Measurements from ENCODE around the gene STX11.

Gene STX11

DNA sequence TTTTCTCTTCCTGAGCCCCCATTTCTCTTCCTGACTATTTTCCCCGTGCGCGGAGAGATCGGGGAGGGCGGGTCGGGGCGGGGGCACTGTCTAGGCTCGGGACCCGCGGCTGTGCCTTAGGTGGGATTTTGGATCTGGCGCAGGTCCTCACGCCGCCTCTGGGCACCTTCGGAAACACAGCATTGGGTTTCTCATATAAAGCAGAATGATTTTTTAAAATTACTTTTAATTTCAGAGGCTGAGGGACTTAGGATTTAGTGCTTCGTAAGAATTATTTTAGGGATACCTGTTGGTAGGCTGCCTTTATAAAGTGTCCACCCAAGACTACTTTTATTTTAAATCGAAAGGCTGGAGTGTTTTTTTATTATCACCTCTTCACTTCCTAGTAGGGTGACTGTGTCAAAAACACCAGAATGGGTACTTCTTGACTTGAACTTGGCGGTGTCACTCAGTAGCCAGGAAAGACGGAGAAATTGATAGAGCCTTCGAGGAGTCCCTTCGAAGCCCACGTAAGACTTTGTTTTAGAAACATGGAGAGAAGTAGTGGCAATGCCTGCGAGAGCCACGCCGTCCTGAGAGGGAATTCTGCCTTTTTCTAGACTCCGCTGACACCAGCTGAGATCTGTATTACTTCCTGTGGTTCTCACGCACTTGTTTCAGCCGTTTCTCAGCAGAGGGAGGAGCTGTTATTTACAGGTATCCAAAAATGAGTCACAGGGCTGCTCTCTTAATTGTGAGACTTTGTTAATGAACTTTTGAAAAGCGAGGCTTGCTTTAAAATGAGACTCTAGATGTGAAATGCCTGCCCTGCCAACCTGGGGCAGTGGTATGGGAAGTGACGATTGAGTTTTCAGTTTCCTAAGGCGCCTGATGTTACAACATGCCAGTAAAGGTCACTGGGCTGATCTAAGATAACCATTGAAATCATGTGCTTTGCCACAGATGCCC, 667 bp downstream of the STX11 start:
- H2AFZ ChIP-seq: peak overlapping the region; percentile 77
- H3K9me3 ChIP-seq (ENCODE audit: control insufficient read depth, low read length): no peaks in the 10 kb centered on the region
- no peaks in the 10 kb centered on the region for H3K27me3 ChIP-seq (ENCODE audit: control insufficient read depth, insufficient read depth, low read length)
- peak overlapping the region; percentile 25 for H3K27ac ChIP-seq
- H3K4me1 ChIP-seq: no peaks in the 10 kb centered on the region
- H3K4me2 ChIP-seq (ENCODE audit: low read length): peak overlapping the region; percentile 88
- no peak overlapping the region for H3K9ac ChIP-seq
- TF ChIP-seq, protein P1, sequence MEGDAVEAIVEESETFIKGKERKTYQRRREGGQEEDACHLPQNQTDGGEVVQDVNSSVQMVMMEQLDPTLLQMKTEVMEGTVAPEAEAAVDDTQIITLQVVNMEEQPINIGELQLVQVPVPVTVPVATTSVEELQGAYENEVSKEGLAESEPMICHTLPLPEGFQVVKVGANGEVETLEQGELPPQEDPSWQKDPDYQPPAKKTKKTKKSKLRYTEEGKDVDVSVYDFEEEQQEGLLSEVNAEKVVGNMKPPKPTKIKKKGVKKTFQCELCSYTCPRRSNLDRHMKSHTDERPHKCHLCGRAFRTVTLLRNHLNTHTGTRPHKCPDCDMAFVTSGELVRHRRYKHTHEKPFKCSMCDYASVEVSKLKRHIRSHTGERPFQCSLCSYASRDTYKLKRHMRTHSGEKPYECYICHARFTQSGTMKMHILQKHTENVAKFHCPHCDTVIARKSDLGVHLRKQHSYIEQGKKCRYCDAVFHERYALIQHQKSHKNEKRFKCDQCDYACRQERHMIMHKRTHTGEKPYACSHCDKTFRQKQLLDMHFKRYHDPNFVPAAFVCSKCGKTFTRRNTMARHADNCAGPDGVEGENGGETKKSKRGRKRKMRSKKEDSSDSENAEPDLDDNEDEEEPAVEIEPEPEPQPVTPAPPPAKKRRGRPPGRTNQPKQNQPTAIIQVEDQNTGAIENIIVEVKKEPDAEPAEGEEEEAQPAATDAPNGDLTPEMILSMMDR (IDR thresholded peaks at IDR 0.05): no peak
- no peaks in the 10 kb centered on the region for H3K36me3 ChIP-seq (ENCODE audit: control insufficient read depth, insufficient read depth, low read length)
- no peaks in the 10 kb centered on the region for H3K79me2 ChIP-seq
- H3K4me3 ChIP-seq (ENCODE audit: low read depth, low read length): peak overlapping the region; percentile 47

DNA sequence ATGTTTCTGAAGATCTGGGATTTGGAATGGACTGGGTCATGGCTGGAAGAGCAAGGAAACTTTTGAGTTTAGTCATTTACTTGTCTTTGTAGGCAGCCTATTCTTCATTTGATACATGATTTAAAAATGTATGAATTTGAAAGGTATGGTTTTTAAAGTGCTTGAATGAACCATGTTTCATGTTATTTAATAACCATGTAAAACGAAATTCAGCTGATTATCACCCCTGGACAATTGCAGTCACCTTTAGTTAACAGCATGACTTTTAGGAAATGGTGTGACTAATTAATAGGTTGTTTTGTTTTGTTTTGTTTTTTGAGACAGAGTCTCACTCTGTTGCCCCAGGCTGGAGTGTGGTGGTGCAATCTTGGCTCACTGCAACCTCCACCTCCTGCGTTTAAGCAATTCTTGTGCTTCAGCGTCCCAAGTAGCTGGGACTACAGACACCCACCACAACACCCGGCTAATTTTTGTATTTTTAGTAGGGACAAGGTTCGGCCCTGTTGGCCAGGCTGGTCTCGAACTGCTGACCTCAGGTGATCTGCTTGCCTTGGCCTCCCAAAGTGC, 2.1 kb downstream of the STX11 start:
- Histone ChIP-seq H3K36me3 (ENCODE audit: control insufficient read depth, insufficient read depth, low read length) (no peaks in the 10 kb centered on the region), H3K4me1 (no peaks in the 10 kb centered on the region), H3K4me2 (ENCODE audit: low read length) (no peak overlapping the region), H3K9ac (no peak overlapping the region), H3K79me2 (no peaks in the 10 kb centered on the region), H3K27me3 (ENCODE audit: control insufficient read depth, insufficient read depth, low read length) (no peaks in the 10 kb centered on the region), H3K4me3 (ENCODE audit: low read depth, low read length) (no peak overlapping the region), H3K27ac (no peak overlapping the region), H2AFZ (no peak overlapping the region), H3K9me3 (ENCODE audit: control insufficient read depth, low read length) (no peaks in the 10 kb centered on the region)
- TF ChIP-seq, protein P1 (IDR thresholded peaks at IDR 0.05): no peak

DNA sequence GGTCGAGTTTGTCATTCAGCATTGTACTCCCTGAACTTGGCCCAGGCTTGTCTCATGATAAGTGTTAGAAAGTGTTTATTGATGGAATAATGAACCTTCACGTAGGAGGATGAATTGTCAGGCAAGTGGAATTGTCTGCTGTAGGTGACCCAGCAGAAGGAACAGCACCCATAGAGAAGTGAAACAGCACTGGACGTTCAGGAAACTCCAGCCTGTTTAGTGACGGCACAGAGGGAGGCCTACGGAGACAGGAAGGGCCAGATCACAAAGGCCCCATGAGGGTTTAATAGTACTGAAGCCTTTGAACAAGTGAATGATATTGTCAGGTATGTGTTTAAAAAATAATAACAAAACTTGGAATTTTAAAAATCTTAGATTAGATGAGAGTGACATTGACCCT, 2.9 kb downstream of the STX11 start:
- Histone ChIP-seq H3K27ac (no peak overlapping the region), H3K4me3 (ENCODE audit: low read depth, low read length) (no peak overlapping the region), H3K4me2 (ENCODE audit: low read length) (no peak overlapping the region), H2AFZ (no peak overlapping the region), H3K36me3 (ENCODE audit: control insufficient read depth, insufficient read depth, low read length) (no peaks in the 10 kb centered on the region), H3K79me2 (no peaks in the 10 kb centered on the region), H3K4me1 (no peaks in the 10 kb centered on the region), H3K9me3 (ENCODE audit: control insufficient read depth, low read length) (no peaks in the 10 kb centered on the region), H3K27me3 (ENCODE audit: control insufficient read depth, insufficient read depth, low read length) (no peaks in the 10 kb centered on the region), H3K9ac (no peak overlapping the region)
- TF ChIP-seq, protein P1 (IDR thresholded peaks at IDR 0.05): no peak

DNA sequence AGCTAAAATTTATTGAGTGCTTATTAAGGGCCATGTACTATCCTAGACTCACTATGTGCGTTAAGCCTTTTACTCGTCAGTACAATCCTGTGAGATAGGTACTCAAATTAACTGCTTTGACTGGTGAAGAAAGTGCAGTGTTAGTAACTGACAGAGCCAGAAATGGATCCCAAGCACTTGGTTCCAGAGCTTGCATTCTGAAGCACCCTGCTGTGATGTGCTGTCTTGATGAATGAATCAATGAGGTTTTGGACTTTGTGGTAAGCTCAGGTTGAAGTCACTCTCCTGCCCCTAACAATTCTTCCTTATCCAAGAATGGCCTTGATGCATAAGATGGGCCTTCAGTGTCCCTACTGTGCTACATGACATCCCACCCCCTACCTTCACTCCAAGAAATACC, 3.7 kb downstream of the STX11 start:
- H2AFZ ChIP-seq: no peak overlapping the region
- H3K27me3 ChIP-seq (ENCODE audit: control insufficient read depth, insufficient read depth, low read length): no peaks in the 10 kb centered on the region
- H3K4me2 ChIP-seq (ENCODE audit: low read length): no peak overlapping the region
- no peak overlapping the region for H3K27ac ChIP-seq
- TF ChIP-seq, protein P1 (IDR thresholded peaks at IDR 0.05): no peak
- no peaks in the 10 kb centered on the region for H3K4me1 ChIP-seq
- H3K79me2 ChIP-seq: no peaks in the 10 kb centered on the region
- no peak overlapping the region for H3K9ac ChIP-seq
- no peak overlapping the region for H3K4me3 ChIP-seq (ENCODE audit: low read depth, low read length)
- no peaks in the 10 kb centered on the region for H3K9me3 ChIP-seq (ENCODE audit: control insufficient read depth, low read length)
- no peaks in the 10 kb centered on the region for H3K36me3 ChIP-seq (ENCODE audit: control insufficient read depth, insufficient read depth, low read length)
